ENCODE measurements around the gene SCN9A. TPM values are rescaled to one million over a fixed set of nuclear protein-coding genes. Genes with fewer than 3 reads are reported as not detected.
A peak's percentile ranks its signal among the peaks of the same experiment; 100 is the strongest.

The SCN9A gene
- total and polyA plus RNA-seq, 9 of the 15 experiments (the other 6 are each of a cell fraction or from before 2014, with no cell fraction given): 1.4 to 22.8 (median 7.1) TPM

DNA sequence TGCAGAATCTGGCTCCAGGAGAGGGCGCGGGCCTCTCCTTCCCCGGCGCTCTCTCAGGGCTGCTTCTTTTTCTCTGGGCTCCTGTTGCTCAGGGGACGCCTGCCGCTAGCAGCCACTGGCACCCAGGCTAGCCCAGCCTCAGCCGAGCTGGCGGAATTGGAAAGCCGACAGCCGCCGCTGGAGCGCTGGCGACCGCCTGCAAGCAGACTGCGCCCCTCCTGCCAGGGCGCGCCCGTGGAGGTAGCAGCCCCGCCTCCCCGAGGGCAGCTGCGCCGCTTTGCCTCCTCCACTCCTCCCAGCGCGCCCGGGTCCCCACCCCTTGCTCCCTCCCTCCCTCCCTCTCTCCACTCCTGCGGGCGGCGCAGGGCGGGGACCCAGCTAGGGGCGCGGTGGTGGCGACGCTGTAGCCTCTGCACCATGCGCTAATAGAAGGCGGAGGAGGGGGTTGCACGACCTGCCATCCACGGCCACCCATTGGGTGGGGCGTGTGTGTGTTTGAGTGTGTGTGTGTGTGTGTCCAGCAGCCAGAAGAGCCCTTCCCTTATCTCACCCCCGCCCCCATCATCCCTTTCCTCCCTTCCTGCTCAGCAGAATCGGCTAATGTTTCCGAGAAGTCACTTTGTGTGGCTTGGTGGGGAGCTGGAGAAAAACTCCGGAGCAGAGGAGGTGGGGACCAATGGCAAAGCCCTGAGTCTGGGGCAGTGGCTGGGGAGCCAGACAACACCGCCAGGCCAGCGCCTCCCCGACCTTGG lies at the start of gene SCN9A (continued):
- TF ChIP-seq RBM17 (IDR thresholded peaks at IDR 0.05; ENCODE audit: borderline replicate concordance, low read depth, low read length) (no peak), MAFF (IDR thresholded peaks at IDR 0.05; ENCODE audit: low read length) (peak; percentile 43; the same call in 1 of the 2 replicates), ZNF589 (CRISPR knock-in tag; IDR thresholded peaks at IDR 0.05; ENCODE audit: low read depth) (peak; percentile 56; the same call in 1 of the 2 replicates), KDM1A (IDR thresholded peaks at IDR 0.05) (peak; percentile 80 to 88), RFX7 (CRISPR knock-in tag; IDR thresholded peaks at IDR 0.05) (no peak), KDM5B (IDR thresholded peaks at IDR 0.05; ENCODE audit: insufficient replicate concordance, low read depth, low read length) (peak; percentile 56), ZNF143 (CRISPR knock-in tag; IDR thresholded peaks at IDR 0.05) (no peak), DIDO1 (tag; IDR thresholded peaks at IDR 0.05; ENCODE audit: low read depth) (peak; percentile 51; the same call in 1 of the 2 replicates), SMARCB1 (IDR thresholded peaks at IDR 0.05; ENCODE audit: insufficient read length, low read depth) (no peak), SIRT6 (IDR thresholded peaks at IDR 0.05; ENCODE audit: low read depth, low read length) (no peak), CSDE1 (IDR thresholded peaks at IDR 0.05) (no peak), GTF2E2 (tag; IDR thresholded peaks at IDR 0.05) (no peak; the same call in 1 of the 2 replicates), CBX2 (IDR thresholded peaks at IDR 0.05; ENCODE audit: insufficient read depth, low read length, poor library complexity, severe bottlenecking) (no peak), JUN (IDR thresholded peaks at IDR 0.05; ENCODE audit: borderline replicate concordance, low read depth, low read length) (0 out of 2 replicates have a peak, but pooled peaks have one; percentile 30), JUN (CRISPR knock-in tag; IDR thresholded peaks at IDR 0.05; ENCODE audit: borderline replicate concordance) (no peak)
- TF ChIP-seq, protein P1, sequence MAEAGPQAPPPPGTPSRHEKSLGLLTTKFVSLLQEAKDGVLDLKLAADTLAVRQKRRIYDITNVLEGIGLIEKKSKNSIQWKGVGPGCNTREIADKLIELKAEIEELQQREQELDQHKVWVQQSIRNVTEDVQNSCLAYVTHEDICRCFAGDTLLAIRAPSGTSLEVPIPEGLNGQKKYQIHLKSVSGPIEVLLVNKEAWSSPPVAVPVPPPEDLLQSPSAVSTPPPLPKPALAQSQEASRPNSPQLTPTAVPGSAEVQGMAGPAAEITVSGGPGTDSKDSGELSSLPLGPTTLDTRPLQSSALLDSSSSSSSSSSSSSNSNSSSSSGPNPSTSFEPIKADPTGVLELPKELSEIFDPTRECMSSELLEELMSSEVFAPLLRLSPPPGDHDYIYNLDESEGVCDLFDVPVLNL (CRISPR knock-in tag; IDR thresholded peaks at IDR 0.05; ENCODE audit: low read depth): no peak
- TF ChIP-seq, protein P2, sequence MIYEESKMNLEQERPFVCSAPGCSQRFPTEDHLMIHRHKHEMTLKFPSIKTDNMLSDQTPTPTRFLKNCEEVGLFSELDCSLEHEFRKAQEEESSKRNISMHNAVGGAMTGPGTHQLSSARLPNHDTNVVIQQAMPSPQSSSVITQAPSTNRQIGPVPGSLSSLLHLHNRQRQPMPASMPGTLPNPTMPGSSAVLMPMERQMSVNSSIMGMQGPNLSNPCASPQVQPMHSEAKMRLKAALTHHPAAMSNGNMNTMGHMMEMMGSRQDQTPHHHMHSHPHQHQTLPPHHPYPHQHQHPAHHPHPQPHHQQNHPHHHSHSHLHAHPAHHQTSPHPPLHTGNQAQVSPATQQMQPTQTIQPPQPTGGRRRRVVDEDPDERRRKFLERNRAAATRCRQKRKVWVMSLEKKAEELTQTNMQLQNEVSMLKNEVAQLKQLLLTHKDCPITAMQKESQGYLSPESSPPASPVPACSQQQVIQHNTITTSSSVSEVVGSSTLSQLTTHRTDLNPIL (CRISPR knock-in tag; IDR thresholded peaks at IDR 0.05): no peak
- TF ChIP-seq, protein P3, sequence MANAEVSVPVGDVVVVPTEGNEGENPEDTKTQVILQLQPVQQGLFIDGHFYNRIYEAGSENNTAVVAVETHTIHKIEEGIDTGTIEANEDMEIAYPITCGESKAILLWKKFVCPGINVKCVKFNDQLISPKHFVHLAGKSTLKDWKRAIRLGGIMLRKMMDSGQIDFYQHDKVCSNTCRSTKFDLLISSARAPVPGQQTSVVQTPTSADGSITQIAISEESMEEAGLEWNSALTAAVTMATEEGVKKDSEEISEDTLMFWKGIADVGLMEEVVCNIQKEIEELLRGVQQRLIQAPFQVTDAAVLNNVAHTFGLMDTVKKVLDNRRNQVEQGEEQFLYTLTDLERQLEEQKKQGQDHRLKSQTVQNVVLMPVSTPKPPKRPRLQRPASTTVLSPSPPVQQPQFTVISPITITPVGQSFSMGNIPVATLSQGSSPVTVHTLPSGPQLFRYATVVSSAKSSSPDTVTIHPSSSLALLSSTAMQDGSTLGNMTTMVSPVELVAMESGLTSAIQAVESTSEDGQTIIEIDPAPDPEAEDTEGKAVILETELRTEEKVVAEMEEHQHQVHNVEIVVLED (CRISPR knock-in tag; IDR thresholded peaks at IDR 0.05): peak; percentile 58
- TF ChIP-seq, protein P4, sequence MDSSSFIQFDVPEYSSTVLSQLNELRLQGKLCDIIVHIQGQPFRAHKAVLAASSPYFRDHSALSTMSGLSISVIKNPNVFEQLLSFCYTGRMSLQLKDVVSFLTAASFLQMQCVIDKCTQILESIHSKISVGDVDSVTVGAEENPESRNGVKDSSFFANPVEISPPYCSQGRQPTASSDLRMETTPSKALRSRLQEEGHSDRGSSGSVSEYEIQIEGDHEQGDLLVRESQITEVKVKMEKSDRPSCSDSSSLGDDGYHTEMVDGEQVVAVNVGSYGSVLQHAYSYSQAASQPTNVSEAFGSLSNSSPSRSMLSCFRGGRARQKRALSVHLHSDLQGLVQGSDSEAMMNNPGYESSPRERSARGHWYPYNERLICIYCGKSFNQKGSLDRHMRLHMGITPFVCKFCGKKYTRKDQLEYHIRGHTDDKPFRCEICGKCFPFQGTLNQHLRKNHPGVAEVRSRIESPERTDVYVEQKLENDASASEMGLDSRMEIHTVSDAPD (CRISPR knock-in tag; IDR thresholded peaks at IDR 0.05): no peak
- TF ChIP-seq, protein P5, sequence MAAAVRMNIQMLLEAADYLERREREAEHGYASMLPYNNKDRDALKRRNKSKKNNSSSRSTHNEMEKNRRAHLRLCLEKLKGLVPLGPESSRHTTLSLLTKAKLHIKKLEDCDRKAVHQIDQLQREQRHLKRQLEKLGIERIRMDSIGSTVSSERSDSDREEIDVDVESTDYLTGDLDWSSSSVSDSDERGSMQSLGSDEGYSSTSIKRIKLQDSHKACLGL (CRISPR knock-in tag; IDR thresholded peaks at IDR 0.05; ENCODE audit: borderline replicate concordance, poor library complexity, severe bottlenecking): no peak
